HG03432 (cell line): ENCODE data around the gene SRD5A1.

Source experiments
- ATAC-seq: cut with Tn5 transposase; IDR thresholded peaks from one replicate; pipeline ENCODE4 v1.9.1; 2021; ENCODE audit warnings: mild to moderate bottlenecking, moderate library complexity; ENCODE audit not compliant: unreplicated experiment

The SRD5A1 gene

GRCh38 chr5:6711409-6712141 lies 78.3 kb downstream of the SRD5A1 start:
- ATAC-seq, result no peak

- peak; percentile 17 for ATAC-seq
Observed at GRCh38 chr5:6712142-6712576, 78.9 kb downstream of the SRD5A1 start.

- ATAC-seq, result peak; percentile 67
Observed at GRCh38 chr5:6712577-6713273, 79.5 kb downstream of the SRD5A1 start.

- ATAC-seq, result peak; percentile 17
Observed at GRCh38 chr5:6713274-6714225, 80.3 kb downstream of the SRD5A1 start, which contains the start of gene TENT4A. TSS of gene TENT4A (plus strand) at chr5:6713432. CDS start at chr5:6713984, 552 bp downstream.

- no peak for ATAC-seq
Observed at GRCh38 chr5:6714226-6715041, 81.2 kb downstream of the SRD5A1 start.

- ATAC-seq, result no peak
Observed at GRCh38 chr5:6715271-6715670, 82.0 kb downstream of the SRD5A1 start.

GRCh38 chr5:6715758-6716628 lies 82.8 kb downstream of the SRD5A1 start:
- no peak for ATAC-seq

GRCh38 chr5:6716629-6717149 lies 83.4 kb downstream of the SRD5A1 start:
- ATAC-seq, result no peak

- no peak for ATAC-seq
Observed at GRCh38 chr5:6717247-6717646, 84.0 kb downstream of the SRD5A1 start.

GRCh38 chr5:6717687-6718086 lies 84.4 kb downstream of the SRD5A1 start:
- no peak for ATAC-seq

- ATAC-seq, result no peak
Observed at GRCh38 chr5:6718161-6718681, 85.0 kb downstream of the SRD5A1 start.

GRCh38 chr5:6718718-6719117 lies 85.5 kb downstream of the SRD5A1 start:
- ATAC-seq, result no peak

- no peak for ATAC-seq
Observed at GRCh38 chr5:6719417-6719816, 86.2 kb downstream of the SRD5A1 start.

GRCh38 chr5:6719896-6720560 lies 86.8 kb downstream of the SRD5A1 start:
- no peak for ATAC-seq

- ATAC-seq, result no peak
Observed at GRCh38 chr5:6720561-6720921, 87.3 kb downstream of the SRD5A1 start.

GRCh38 chr5:6721442-6721841 lies 88.2 kb downstream of the SRD5A1 start:
- peak; percentile 5 for ATAC-seq

- peak; percentile 49 for ATAC-seq
Observed at GRCh38 chr5:6722015-6722414, 88.8 kb downstream of the SRD5A1 start.

- no peak for ATAC-seq
Observed at GRCh38 chr5:6723122-6723815, 90.0 kb downstream of the SRD5A1 start.
